GM12873 (cell line): ENCODE data around the gene WDR90.

Experiments
- CTCF ChIP-seq: IDR thresholded peaks from 2 replicates; pipeline ENCODE4 v1.5.1; 2012; ENCODE audit warnings: low read depth, mild to moderate bottlenecking, moderate library complexity, low read length, control low read depth; ENCODE audit not compliant: insufficient read depth; ENCODE audit errors: missing control alignments

WDR90 gene

GRCh38 chr16:666572-666971, 17.4 kb downstream of the WDR90 start:
- TF ChIP-seq CTCF, result no peak

- no peak for TF ChIP-seq CTCF
These were observed 18.1 kb downstream of the WDR90 start for GRCh38 chr16:667113-667779.

- peak; percentile 83 for TF ChIP-seq CTCF
These were observed 18.8 kb downstream of the WDR90 start, which contains the start of gene RHOT2 for GRCh38 chr16:667780-668518. TSS of gene RHOT2 (plus strand) at chr16:668132. CDS start at chr16:668200, 68 bp downstream.

- TF ChIP-seq CTCF, result no peak
These were observed 19.5 kb downstream of the WDR90 start for GRCh38 chr16:668519-669171.

- TF ChIP-seq CTCF, result no peak
These were observed 20.5 kb downstream of the WDR90 start for GRCh38 chr16:669666-670065.

- TF ChIP-seq CTCF, result no peak
These were observed 21.6 kb downstream of the WDR90 start for GRCh38 chr16:670485-671352.
